Panc1 (cell line): Measurements from ENCODE around the gene CHST15. TPM values are rescaled to one million over a fixed set of nuclear protein-coding genes. Genes with fewer than 3 reads are reported as not detected.

Experiments
- ATAC-seq: fragments of 200-7000 bp; cut with Tn5 transposase; 2 replicates; pipeline ENCODE4 v1.9.1; 2020; ENCODE audit warnings: mild to moderate bottlenecking, moderate library complexity
- BruUV-seq: library from RNA; stranded (reverse); fragments of 400-500 nt; replicated peaks from 2 replicates; lab custom pipeline; 2021; lab: Mats Ljungman, UMichigan
- CTCF ChIA-PET: fragments of 300-600 bp; sonication (Branson Sonifier 250); formaldehyde crosslinking; loops from one replicate; lab custom pipeline; 2022; ENCODE audit warnings: antibody characterized with exemption; lab: Charles Lee
- POLR2A ChIA-PET: fragments of 300-600 bp; sonication (Branson Sonifier 250); formaldehyde crosslinking; loops from one replicate; lab custom pipeline; 2022; ENCODE audit warnings: antibody characterized with exemption; lab: Charles Lee
- DNase-seq: peaks from one replicate; pipeline ENCODE4 v3.0.0-alpha.2; 2010; ENCODE audit warnings: low read depth, low spot score
- H3K27ac ChIP-seq: 2 replicates; pipeline ENCODE4 v1.5.1; 2011; ENCODE audit warnings: mild to moderate bottlenecking, low read length, inconsistent platforms
- H3K27me3 ChIP-seq: fragments of 200-500 bp; sonication (Bioruptor generic); 2 replicates; pipeline ENCODE4 v1.6.0; 2014; ENCODE audit warnings: low read length, inconsistent platforms; ENCODE audit not compliant: control insufficient read depth, insufficient read depth
- H3K36me3 ChIP-seq: fragments of 200-500 bp; sonication (Bioruptor generic); 2 replicates; pipeline ENCODE4 v1.5.1; 2014; ENCODE audit warnings: inconsistent platforms, mild to moderate bottlenecking, low read length, moderate library complexity; ENCODE audit not compliant: control insufficient read depth, insufficient read depth
- H3K4me1 ChIP-seq: 2 replicates; pipeline ENCODE4 v1.5.1; 2011; ENCODE audit warnings: inconsistent platforms, mild to moderate bottlenecking, low read length, moderate library complexity; ENCODE audit not compliant: control insufficient read depth, insufficient read depth
- H3K4me3 ChIP-seq, 2 experiments: 2 replicates each; pipeline ENCODE4 v1.5.1; 2011 to 2012; ENCODE audit warnings: low read depth in 2 of 2, low read length in 2 of 2, mild to moderate bottlenecking in 2 of 2, inconsistent platforms in 1 of 2, moderate library complexity in 1 of 2
- H3K9me3 ChIP-seq: fragments of 200-500 bp; sonication (Bioruptor generic); 2 replicates; pipeline ENCODE4 v1.5.1; 2014; ENCODE audit warnings: low read depth, mild to moderate bottlenecking, inconsistent platforms, low read length, moderate library complexity; ENCODE audit not compliant: control insufficient read depth, insufficient read depth
- CTCF ChIP-seq: fragments of 450-650 bp; IDR thresholded peaks from 2 replicates; pipeline ENCODE4 v1.5.1; 2017; ENCODE audit warnings: mild to moderate bottlenecking
- POLR2AphosphoS5 ChIP-seq: IDR thresholded peaks from 2 replicates; pipeline ENCODE4 v1.6.1; 2012; ENCODE audit warnings: mild to moderate bottlenecking, low read depth, low read length, moderate library complexity
- REST ChIP-seq, 2 experiments: IDR thresholded peaks; 2 replicates each; pipeline ENCODE4 v1.6.1; 2011 to 2012; ENCODE audit warnings: low read depth in 2 of 2, control low read depth in 1 of 2, low read length in 1 of 2, mild to moderate bottlenecking in 1 of 2, moderate library complexity in 1 of 2; ENCODE audit not compliant: insufficient read depth in 1 of 2
- SIN3A ChIP-seq: IDR thresholded peaks from 2 replicates; pipeline ENCODE4 v1.6.1; 2012; ENCODE audit warnings: low read depth, mild to moderate bottlenecking, low read length, moderate library complexity, borderline replicate concordance; ENCODE audit not compliant: insufficient read depth
- TCF7L2 ChIP-seq: IDR thresholded peaks from 2 replicates; pipeline ENCODE4 v1.6.1; 2011; ENCODE audit warnings: mild to moderate bottlenecking, low read depth, low read length, inconsistent platforms
- in situ Hi-C: cut with HindIII; loops from 2 replicates; pipeline ENCODE4 v1.10.0; 2016; ENCODE audit warnings: low sequenced_read_pairs, low pct_unique_long_range_greater_than_20kb
- intact Hi-C: fragments of 100-400 bp; cut with micrococcal nuclease; formaldehyde crosslinking; loops from one replicate; pipeline ENCODE4 v1.10.0; 2022; ENCODE audit not compliant: unreplicated experiment
- total RNA-seq: library from RNA; stranded (reverse); gene quantifications from one replicate; pipeline ENCODE4 v1.2.1, GENCODE V29; 2021; ENCODE audit not compliant: unreplicated experiment

The CHST15 gene
- total RNA-seq, 1 experiment from 2014 or later = 33.2 TPM

- in situ Hi-C loops = no loop called here
- ChIA-PET CTCF (interaction anchor here (0.8 kb wide), 1 partner anchor 344 kb away, joined by 3 read pairs; no protein-coding TSS in a partner anchor), POLR2A (no interaction called here)
- Histone ChIP-seq H3K36me3 (no peaks in the 10 kb centered on the region), H3K27me3 (peaks cover 16% of the 10 kb centered on the region), H3K4me1 (no peaks in the 10 kb centered on the region), H3K4me3 (no peak overlapping the region), H3K27ac (no peak overlapping the region), H3K9me3 (no peaks in the 10 kb centered on the region)
- ATAC-seq = no peak
- no peak for DNase-seq
- intact Hi-C loops = loop anchor here (1.0 kb wide), 1 partner anchor 385 kb away; no protein-coding TSS in a partner anchor
- no peak for TF ChIP-seq POLR2AphosphoS5
- no TSS peak for BruUV-seq
Measured at GRCh38 chr10:123966896-123967231, 126.5 kb downstream of the CHST15 start.

- BruUV-seq = no TSS peak
- no peak for ATAC-seq
- DNase-seq = no peak
- no peaks in the 10 kb centered on the region for H3K9me3 ChIP-seq
- no peaks in the 10 kb centered on the region for H3K4me1 ChIP-seq
- intact Hi-C loops (no loop called here), in situ Hi-C loops (no loop called here)
- no peaks in the 10 kb centered on the region for H3K36me3 ChIP-seq
- TF ChIP-seq REST (IDR thresholded peaks at IDR 0.05; ENCODE audit: insufficient read depth in 1 of 2, low read depth in 2 of 2, low read length in 1 of 2) = no peak
- TF ChIP-seq CTCF = no peak
- no peak for TF ChIP-seq POLR2AphosphoS5
- TF ChIP-seq TCF7L2 = no peak
- no peak for TF ChIP-seq SIN3A
- H3K27ac ChIP-seq = no peak overlapping the region
- ChIA-PET CTCF (interaction anchor here (0.6 to 0.8 kb wide), 2 partner anchors 22 to 344 kb away, joined by 3 to 4 read pairs; no protein-coding TSS in a partner anchor), POLR2A (no interaction called here)
- peaks cover 15% of the 10 kb centered on the region for H3K27me3 ChIP-seq
- H3K4me3 ChIP-seq = no peak overlapping the region
Measured at GRCh38 chr10:123965973-123966895, 127.2 kb downstream of the CHST15 start.

- no peak for ATAC-seq
- Histone ChIP-seq H3K4me1 (no peaks in the 10 kb centered on the region), H3K27ac (no peak overlapping the region), H3K36me3 (no peaks in the 10 kb centered on the region), H3K4me3 (no peak overlapping the region), H3K9me3 (no peaks in the 10 kb centered on the region), H3K27me3 (peaks cover 15% of the 10 kb centered on the region)
- BruUV-seq = no TSS peak
- POLR2A ChIA-PET = no interaction called here
- intact Hi-C loops (no loop called here), in situ Hi-C loops (no loop called here)
- no peak for DNase-seq
- TF ChIP-seq REST (IDR thresholded peaks at IDR 0.05; ENCODE audit: insufficient read depth in 1 of 2, low read depth in 2 of 2, low read length in 1 of 2) (no peak), POLR2AphosphoS5 (no peak), TCF7L2 (no peak), SIN3A (no peak)
- CTCF ChIA-PET = interaction anchor here (1.2 kb wide), 1 partner anchor 383 kb away, joined by 4 read pairs; no protein-coding TSS in a partner anchor
Measured at GRCh38 chr10:123964953-123965352, 128.4 kb downstream of the CHST15 start.
